ENCODE measurements around the gene DCBLD2.

- TF ChIP-seq, protein P1, sequence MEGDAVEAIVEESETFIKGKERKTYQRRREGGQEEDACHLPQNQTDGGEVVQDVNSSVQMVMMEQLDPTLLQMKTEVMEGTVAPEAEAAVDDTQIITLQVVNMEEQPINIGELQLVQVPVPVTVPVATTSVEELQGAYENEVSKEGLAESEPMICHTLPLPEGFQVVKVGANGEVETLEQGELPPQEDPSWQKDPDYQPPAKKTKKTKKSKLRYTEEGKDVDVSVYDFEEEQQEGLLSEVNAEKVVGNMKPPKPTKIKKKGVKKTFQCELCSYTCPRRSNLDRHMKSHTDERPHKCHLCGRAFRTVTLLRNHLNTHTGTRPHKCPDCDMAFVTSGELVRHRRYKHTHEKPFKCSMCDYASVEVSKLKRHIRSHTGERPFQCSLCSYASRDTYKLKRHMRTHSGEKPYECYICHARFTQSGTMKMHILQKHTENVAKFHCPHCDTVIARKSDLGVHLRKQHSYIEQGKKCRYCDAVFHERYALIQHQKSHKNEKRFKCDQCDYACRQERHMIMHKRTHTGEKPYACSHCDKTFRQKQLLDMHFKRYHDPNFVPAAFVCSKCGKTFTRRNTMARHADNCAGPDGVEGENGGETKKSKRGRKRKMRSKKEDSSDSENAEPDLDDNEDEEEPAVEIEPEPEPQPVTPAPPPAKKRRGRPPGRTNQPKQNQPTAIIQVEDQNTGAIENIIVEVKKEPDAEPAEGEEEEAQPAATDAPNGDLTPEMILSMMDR (IDR thresholded peaks at IDR 0.05): no peak
- TF ChIP-seq POLR2A (IDR thresholded peaks at IDR 0.05) (no peak), EP300 (IDR thresholded peaks at IDR 0.05) (no peak)
These were observed 125.4 kb downstream of the DCBLD2 start for GRCh38 chr3:98776140-98776493.
